Right lobe of liver (tissue), 4 donors: Measurements from ENCODE around the gene RBP5.

Experiments used
- POLR2A ChIP-seq: fragments of 450-650 bp; IDR thresholded peaks from one replicate; pipeline ENCODE4 v1.6.1; 2017; ENCODE audit warnings: antibody characterized with exemption, mild to moderate bottlenecking
- TF ChIP-seq, protein P1 (sequence below), 4 donors: fragments of 200-600 bp in 3 of 4; fragments of 450-650 bp in 1 of 4; IDR thresholded peaks; one replicate each; pipeline versions ENCODE4 v1.5.1 to v1.8.0; 2016 to 2022; ENCODE audit warnings: antibody characterized with exemption in 4 of 4, mild to moderate bottlenecking in 2 of 4
- donor health status: DM: no; HTN: no; CAD: no.
- donor health status: DM: no; HTN: no; CAD: no.
- donor health status: DM: no; HTN: yes; CAD: no.

DNA sequence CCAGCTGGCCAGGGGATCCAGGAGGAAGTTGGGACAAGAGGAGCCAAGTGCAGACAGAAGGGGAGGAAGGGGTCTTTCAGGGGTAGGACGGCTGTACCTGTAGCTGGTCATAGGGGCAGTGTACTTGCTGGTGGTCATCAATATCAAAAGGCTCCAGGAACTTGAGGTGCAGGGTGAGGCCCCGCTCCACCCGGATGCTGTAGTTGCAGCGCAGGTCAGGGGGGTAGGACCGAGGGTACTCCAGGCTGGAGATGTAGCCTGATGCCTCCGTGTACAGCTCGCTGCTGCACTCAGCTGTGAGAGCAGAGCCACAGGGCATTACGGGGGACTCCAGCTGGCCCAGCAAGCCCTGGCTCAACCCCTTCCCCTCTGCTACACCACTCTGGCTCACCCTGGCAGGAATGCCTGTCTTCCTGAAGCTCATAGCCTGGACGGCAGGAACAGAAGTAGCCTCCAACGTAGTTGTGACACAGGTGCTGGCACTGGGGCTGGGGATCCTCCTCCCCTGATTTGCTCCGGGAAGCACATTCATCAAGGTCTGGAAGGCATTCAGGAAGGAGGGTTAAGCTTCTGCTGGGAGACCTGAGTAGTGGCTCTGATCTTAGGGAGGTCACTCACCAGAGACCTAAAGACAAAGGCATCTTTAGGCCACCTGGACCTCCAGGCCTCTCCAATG lies 39.4 kb downstream of the RBP5 start:
- no peak for TF ChIP-seq POLR2A
- TF ChIP-seq, protein P1, sequence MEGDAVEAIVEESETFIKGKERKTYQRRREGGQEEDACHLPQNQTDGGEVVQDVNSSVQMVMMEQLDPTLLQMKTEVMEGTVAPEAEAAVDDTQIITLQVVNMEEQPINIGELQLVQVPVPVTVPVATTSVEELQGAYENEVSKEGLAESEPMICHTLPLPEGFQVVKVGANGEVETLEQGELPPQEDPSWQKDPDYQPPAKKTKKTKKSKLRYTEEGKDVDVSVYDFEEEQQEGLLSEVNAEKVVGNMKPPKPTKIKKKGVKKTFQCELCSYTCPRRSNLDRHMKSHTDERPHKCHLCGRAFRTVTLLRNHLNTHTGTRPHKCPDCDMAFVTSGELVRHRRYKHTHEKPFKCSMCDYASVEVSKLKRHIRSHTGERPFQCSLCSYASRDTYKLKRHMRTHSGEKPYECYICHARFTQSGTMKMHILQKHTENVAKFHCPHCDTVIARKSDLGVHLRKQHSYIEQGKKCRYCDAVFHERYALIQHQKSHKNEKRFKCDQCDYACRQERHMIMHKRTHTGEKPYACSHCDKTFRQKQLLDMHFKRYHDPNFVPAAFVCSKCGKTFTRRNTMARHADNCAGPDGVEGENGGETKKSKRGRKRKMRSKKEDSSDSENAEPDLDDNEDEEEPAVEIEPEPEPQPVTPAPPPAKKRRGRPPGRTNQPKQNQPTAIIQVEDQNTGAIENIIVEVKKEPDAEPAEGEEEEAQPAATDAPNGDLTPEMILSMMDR (IDR thresholded peaks at IDR 0.05), result no peak
